ENCODE results near the gene USP48.

GRCh38 chr1:21670059-21670881 is 112.7 kb downstream of the USP48 start:
- TF ChIP-seq CTCF (IDR thresholded peaks at IDR 0.05) (no peak), POLR2A (IDR thresholded peaks at IDR 0.05) (no peak)

Measured in adrenal gland (tissue), 5 donors.